ENCODE measurements around the gene ACSS2.

Gene ACSS2

GRCh38 chr20:34952671-34953070 lies 76.3 kb downstream of the ACSS2 start:
- DNase-seq = no peak

- DNase-seq = no peak
Measured at GRCh38 chr20:34953960-34954359, 77.5 kb downstream of the ACSS2 start.

- no peak for DNase-seq
Measured at GRCh38 chr20:34954904-34955230, 78.5 kb downstream of the ACSS2 start.

- DNase-seq = peak; percentile 99
Measured at GRCh38 chr20:34955231-34956040, 79.0 kb downstream of the ACSS2 start, which contains the start of the genes GSS and MYH7B. Gene GSS, minus strand, starts transcription at chr20:34955806. Its CDS starts 3,954 bp downstream, at chr20:34951852. Gene MYH7B, plus strand, starts transcription at chr20:34955868. Its CDS starts 22,138 bp downstream, at chr20:34978006.

GRCh38 chr20:34956041-34956458 lies 79.6 kb downstream of the ACSS2 start:
- DNase-seq = no peak

GRCh38 chr20:34956751-34957472 lies 80.5 kb downstream of the ACSS2 start:
- DNase-seq = no peak

GRCh38 chr20:34964486-34964885 lies 88.1 kb downstream of the ACSS2 start:
- DNase-seq = no peak

- DNase-seq = no peak
Measured at GRCh38 chr20:34965051-34965450, 88.6 kb downstream of the ACSS2 start.

- no peak for DNase-seq
Measured at GRCh38 chr20:34967421-34967820, 91.0 kb downstream of the ACSS2 start.

GRCh38 chr20:34968042-34968775 lies 91.8 kb downstream of the ACSS2 start:
- DNase-seq = no peak

- no peak for DNase-seq
Measured at GRCh38 chr20:34970193-34970840, 93.9 kb downstream of the ACSS2 start.

GRCh38 chr20:34970846-34971560 lies 94.6 kb downstream of the ACSS2 start:
- no peak for DNase-seq

GRCh38 chr20:34971561-34972235 lies 95.3 kb downstream of the ACSS2 start:
- no peak for DNase-seq

- no peak for DNase-seq
Measured at GRCh38 chr20:34974246-34974645, 97.8 kb downstream of the ACSS2 start.

GRCh38 chr20:34976286-34976685 lies 99.9 kb downstream of the ACSS2 start:
- no peak for DNase-seq
